H9 (cell line): ENCODE results near the gene CFAP45. TPM values are rescaled to one million over a fixed set of nuclear protein-coding genes. Genes with fewer than 3 reads are reported as not detected.

Source experiments
- DNase-seq: peaks from one replicate; pipeline ENCODE4 v3.0.0-alpha.2; 2017
- H2AFZ ChIP-seq: one replicate; pipeline ENCODE4 v1.6.1; 2013; ENCODE audit warnings: mild to moderate bottlenecking, low read length, control low read depth, moderate library complexity
- H2AK5ac ChIP-seq: 2 replicates; pipeline ENCODE4 v1.6.1; 2013; ENCODE audit warnings: low read length, control low read depth, mixed read lengths; ENCODE audit not compliant: insufficient read length
- H2BK120ac ChIP-seq: one replicate; pipeline ENCODE4 v1.6.1; 2013; ENCODE audit warnings: low read depth, mild to moderate bottlenecking, low read length, control low read depth, inconsistent platforms; ENCODE audit not compliant: poor library complexity, severe bottlenecking
- H2BK12ac ChIP-seq: 2 replicates; pipeline ENCODE4 v1.6.1; 2013; ENCODE audit warnings: low read length, control low read depth, mixed read lengths, low read depth; ENCODE audit not compliant: insufficient read length
- H2BK15ac ChIP-seq: 2 replicates; pipeline ENCODE4 v1.6.1; 2013; ENCODE audit warnings: low read depth, low read length, control low read depth
- H2BK20ac ChIP-seq: one replicate; pipeline ENCODE4 v1.6.1; 2013; ENCODE audit warnings: low read depth, mild to moderate bottlenecking, low read length, control low read depth, inconsistent platforms; ENCODE audit not compliant: poor library complexity, severe bottlenecking
- H2BK5ac ChIP-seq: 2 replicates; pipeline ENCODE4 v1.6.1; 2013; ENCODE audit warnings: low read length, control low read depth, mixed read lengths; ENCODE audit not compliant: insufficient read length
- H3K14ac ChIP-seq: 2 replicates; pipeline ENCODE4 v1.6.1; 2013; ENCODE audit warnings: low read length, control low read depth; ENCODE audit not compliant: insufficient read depth
- H3K18ac ChIP-seq: 2 replicates; pipeline ENCODE4 v1.6.1; 2013; ENCODE audit warnings: low read depth, mild to moderate bottlenecking, mixed read lengths, low read length, control low read depth; ENCODE audit not compliant: insufficient read length
- H3K23ac ChIP-seq: 2 replicates; pipeline ENCODE4 v1.6.1; 2013; ENCODE audit warnings: low read length, control low read depth, mixed read lengths, low read depth; ENCODE audit not compliant: insufficient read length
- H3K23me2 ChIP-seq: 2 replicates; pipeline ENCODE4 v1.6.1; 2013; ENCODE audit warnings: low read depth, mild to moderate bottlenecking, mixed read lengths, low read length, control low read depth; ENCODE audit not compliant: insufficient read length, poor library complexity, severe bottlenecking
- H3K27ac ChIP-seq: 2 replicates; pipeline ENCODE4 v1.5.1; 2013; ENCODE audit warnings: low read length, control low read depth, mixed read lengths, low read depth; ENCODE audit not compliant: insufficient read length
- H3K27me3 ChIP-seq: 2 replicates; pipeline ENCODE4 v1.6.1; 2013; ENCODE audit warnings: low read length, control low read depth, inconsistent platforms; ENCODE audit not compliant: insufficient read depth
- H3K4ac ChIP-seq: 2 replicates; pipeline ENCODE4 v1.6.1; 2013; ENCODE audit warnings: low read depth, mild to moderate bottlenecking, control low read depth, inconsistent platforms, low read length, moderate library complexity
- H3K4me1 ChIP-seq: 2 replicates; pipeline ENCODE4 v1.6.1; 2013; ENCODE audit warnings: low read length, control low read depth, inconsistent platforms; ENCODE audit not compliant: insufficient read depth
- H3K4me2 ChIP-seq: 2 replicates; pipeline ENCODE4 v1.6.1; 2013; ENCODE audit warnings: low read length, control low read depth, mixed read lengths; ENCODE audit not compliant: insufficient read length, insufficient read depth
- H3K56ac ChIP-seq: 2 replicates; pipeline ENCODE4 v1.6.1; 2013; ENCODE audit warnings: low read depth, mild to moderate bottlenecking, mixed read lengths, low read length, control low read depth; ENCODE audit not compliant: insufficient read length
- H3K79me1 ChIP-seq: 2 replicates; pipeline ENCODE4 v1.6.1; 2013; ENCODE audit warnings: low read depth, mild to moderate bottlenecking, moderate library complexity, low read length, control low read depth, inconsistent platforms; ENCODE audit not compliant: insufficient read depth, poor library complexity, severe bottlenecking
- H3K79me2 ChIP-seq: 2 replicates; pipeline ENCODE4 v1.6.1; 2013; ENCODE audit warnings: low read length, control low read depth, inconsistent platforms; ENCODE audit not compliant: insufficient read depth
- H3K9ac ChIP-seq: 2 replicates; pipeline ENCODE4 v1.6.1; 2013; ENCODE audit warnings: low read length, control low read depth, mixed read lengths; ENCODE audit not compliant: insufficient read length; ENCODE audit errors: extremely low read depth
- H3K9me3 ChIP-seq: one replicate; pipeline ENCODE4 v1.6.1; 2013; ENCODE audit warnings: low read depth, low read length, inconsistent platforms; ENCODE audit not compliant: control insufficient read depth
- H3T11ph ChIP-seq: one replicate; pipeline ENCODE4 v1.6.1; 2013; ENCODE audit warnings: mild to moderate bottlenecking, low read length, control low read depth, inconsistent platforms
- H4K20me1 ChIP-seq: one replicate; pipeline ENCODE4 v1.6.1; 2013; ENCODE audit not compliant: control insufficient read depth, insufficient read length, insufficient read depth
- H4K5ac ChIP-seq: 2 replicates; pipeline ENCODE4 v1.6.1; 2013; ENCODE audit warnings: low read depth, mild to moderate bottlenecking, mixed read lengths, low read length, control low read depth; ENCODE audit not compliant: insufficient read length
- H4K8ac ChIP-seq: replicated peaks from 2 replicates; pipeline ENCODE4 v1.6.1; 2013; ENCODE audit warnings: low read length, control low read depth, mixed read lengths, low read depth; ENCODE audit not compliant: insufficient read length
- H4K91ac ChIP-seq: 2 replicates; pipeline ENCODE4 v1.6.1; 2013; ENCODE audit warnings: low read depth, mild to moderate bottlenecking, moderate library complexity, mixed read lengths, low read length, control low read depth; ENCODE audit not compliant: insufficient read length
- H3K27ac Mint-ChIP-seq, 3 experiments: 2 replicates in 2 of 3; 3 replicates in 1 of 3; pipeline ENCODE4 v1.8.0; 2020 to 2021; ENCODE audit warnings: mixed read lengths in 3 of 3, mild to moderate bottlenecking in 1 of 3, moderate library complexity in 1 of 3
- H3K27me3 Mint-ChIP-seq: 2 replicates; pipeline ENCODE4 v1.8.0; 2021; ENCODE audit warnings: low read depth, mild to moderate bottlenecking, moderate library complexity, mixed read lengths
- H3K36me3 Mint-ChIP-seq, 3 experiments: 2 replicates in 2 of 3; 3 replicates in 1 of 3; pipeline ENCODE4 v1.8.0; 2020 to 2021; ENCODE audit warnings: low read depth in 3 of 3, mixed read lengths in 3 of 3; ENCODE audit not compliant: insufficient read depth in 1 of 3
- H3K4me1 Mint-ChIP-seq, 2 experiments: 2 replicates each; pipeline ENCODE4 v1.8.0; 2020; ENCODE audit warnings: mixed read lengths in 2 of 2
- H3K4me3 Mint-ChIP-seq, 2 experiments: 2 replicates in 1 of 2; 3 replicates in 1 of 2; pipeline ENCODE4 v1.8.0; 2020 to 2021; ENCODE audit warnings: mild to moderate bottlenecking in 2 of 2, mixed read lengths in 2 of 2, moderate library complexity in 1 of 2
- H3K9me3 Mint-ChIP-seq, 2 experiments: 2 replicates in 1 of 2; 3 replicates in 1 of 2; pipeline ENCODE4 v1.8.0; 2020; ENCODE audit warnings: mild to moderate bottlenecking in 2 of 2, mixed read lengths in 2 of 2, moderate library complexity in 1 of 2
- WGBS: extraction: QIAGEN DNeasy Blood & Tissue Kit; methylation state at CpG from one replicate; pipeline ENCODE4 v1.1.7; 2013; ENCODE audit warnings: missing lambda C conversion rate, low lambda C conversion rate, mixed read lengths; ENCODE audit not compliant: insufficient read length; ENCODE audit errors: extremely low coverage; 5-methylcytosine and 5-hydroxymethylcytosine counted together
- total RNA-seq: library from RNA; stranded (reverse); gene quantifications from 2 replicates; pipeline ENCODE4 v1.2.1, GENCODE V29; 2021
- TF ChIP-seq, protein P1 (sequence below): fragments of 200-600 bp; sonication (generic); conservative IDR thresholded peaks from 3 replicates; pipeline ENCODE4 v1.8.0; 2021; ENCODE audit warnings: antibody characterized with exemption, mild to moderate bottlenecking

Gene CFAP45
- total RNA-seq, 1 experiment from 2014 or later = 0.85 TPM

GRCh38 chr1:159848326-159848725 is 51.6 kb downstream of the CFAP45 start:
- no peak overlapping the region for H3K4me3 Mint-ChIP-seq
- H4K5ac ChIP-seq = no peak overlapping the region
- no peak overlapping the region for H3K4ac ChIP-seq
- no peaks in the 10 kb centered on the region for H3K79me1 ChIP-seq
- DNase-seq = no peak
- H3K79me2 ChIP-seq = no peaks in the 10 kb centered on the region
- no peak overlapping the region for H3K14ac ChIP-seq
- no peaks in the 10 kb centered on the region for H3K9me3 ChIP-seq
- TF ChIP-seq, protein P1, sequence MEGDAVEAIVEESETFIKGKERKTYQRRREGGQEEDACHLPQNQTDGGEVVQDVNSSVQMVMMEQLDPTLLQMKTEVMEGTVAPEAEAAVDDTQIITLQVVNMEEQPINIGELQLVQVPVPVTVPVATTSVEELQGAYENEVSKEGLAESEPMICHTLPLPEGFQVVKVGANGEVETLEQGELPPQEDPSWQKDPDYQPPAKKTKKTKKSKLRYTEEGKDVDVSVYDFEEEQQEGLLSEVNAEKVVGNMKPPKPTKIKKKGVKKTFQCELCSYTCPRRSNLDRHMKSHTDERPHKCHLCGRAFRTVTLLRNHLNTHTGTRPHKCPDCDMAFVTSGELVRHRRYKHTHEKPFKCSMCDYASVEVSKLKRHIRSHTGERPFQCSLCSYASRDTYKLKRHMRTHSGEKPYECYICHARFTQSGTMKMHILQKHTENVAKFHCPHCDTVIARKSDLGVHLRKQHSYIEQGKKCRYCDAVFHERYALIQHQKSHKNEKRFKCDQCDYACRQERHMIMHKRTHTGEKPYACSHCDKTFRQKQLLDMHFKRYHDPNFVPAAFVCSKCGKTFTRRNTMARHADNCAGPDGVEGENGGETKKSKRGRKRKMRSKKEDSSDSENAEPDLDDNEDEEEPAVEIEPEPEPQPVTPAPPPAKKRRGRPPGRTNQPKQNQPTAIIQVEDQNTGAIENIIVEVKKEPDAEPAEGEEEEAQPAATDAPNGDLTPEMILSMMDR = no peak
- no peak overlapping the region for H3K18ac ChIP-seq
- no peak overlapping the region for H2BK15ac ChIP-seq
- WGBS = no CpG with 5 or more reads among the region's 3 CpGs
- no peak overlapping the region for H2BK12ac ChIP-seq
- no peak overlapping the region for H3K56ac ChIP-seq
- peaks cover 20% of the 10 kb centered on the region for H3K27me3 Mint-ChIP-seq
- H2BK120ac ChIP-seq = no peak overlapping the region
- no peak overlapping the region for H2AK5ac ChIP-seq
- no peak overlapping the region for H3K9ac ChIP-seq
- no peak overlapping the region for H3K27ac Mint-ChIP-seq
- no peak overlapping the region for H3K27ac ChIP-seq
- H3K4me1 Mint-ChIP-seq = peaks cover 0 to 4% of the 10 kb centered on the region in 2 experiments; a peak in 2 of 4 replicates
- no peak overlapping the region for H4K91ac ChIP-seq
- no peaks in the 10 kb centered on the region for H3K36me3 Mint-ChIP-seq
- no peak overlapping the region for H2BK5ac ChIP-seq
- H3K4me2 ChIP-seq = no peak overlapping the region
- no peaks in the 10 kb centered on the region for H4K20me1 ChIP-seq
- H2BK20ac ChIP-seq = no peak overlapping the region
- no peak overlapping the region for H3K23ac ChIP-seq
- H4K8ac ChIP-seq = no peak overlapping the region
- no peak overlapping the region for H3T11ph ChIP-seq
- no peaks in the 10 kb centered on the region for H3K9me3 Mint-ChIP-seq
- no peaks in the 10 kb centered on the region for H3K4me1 ChIP-seq
- H2AFZ ChIP-seq = no peak overlapping the region
- H3K27me3 ChIP-seq = no peaks in the 10 kb centered on the region; the same call in 1 of the 2 replicates
- no peaks in the 10 kb centered on the region for H3K23me2 ChIP-seq
